ENCODE results near the gene KDM2B.

GRCh38 chr12:121581686-121582429 lies 1.0 kb upstream of the KDM2B start:
- TF ChIP-seq CTCF (IDR thresholded peaks at IDR 0.05) (no peak), POLR2A (IDR thresholded peaks at IDR 0.05) (no peak)
